Keratinocyte (primary cell): ENCODE data around the gene MIB2.

Experiments used
- EZH2 ChIP-seq: IDR thresholded peaks from one replicate; pipeline ENCODE4 v1.6.1; 2012; ENCODE audit warnings: inconsistent platforms, mild to moderate bottlenecking, low read length, moderate library complexity
- TF ChIP-seq, protein P1 (sequence below), 3 experiments: IDR thresholded peaks in 1 of 3; conservative IDR thresholded peaks in 1 of 3; optimal IDR thresholded peaks in 1 of 3; 2 replicates in 2 of 3; 3 replicates in 1 of 3; pipeline versions ENCODE3 to v1.5.1; 2011; ENCODE audit warnings: low read length in 3 of 3, mild to moderate bottlenecking in 3 of 3, moderate library complexity in 2 of 3, control low read depth in 1 of 3, inconsistent platforms in 1 of 3; ENCODE audit not compliant: insufficient read depth in 2 of 3; ENCODE audit errors: extremely low read depth in 1 of 3

- TF ChIP-seq, protein P1, sequence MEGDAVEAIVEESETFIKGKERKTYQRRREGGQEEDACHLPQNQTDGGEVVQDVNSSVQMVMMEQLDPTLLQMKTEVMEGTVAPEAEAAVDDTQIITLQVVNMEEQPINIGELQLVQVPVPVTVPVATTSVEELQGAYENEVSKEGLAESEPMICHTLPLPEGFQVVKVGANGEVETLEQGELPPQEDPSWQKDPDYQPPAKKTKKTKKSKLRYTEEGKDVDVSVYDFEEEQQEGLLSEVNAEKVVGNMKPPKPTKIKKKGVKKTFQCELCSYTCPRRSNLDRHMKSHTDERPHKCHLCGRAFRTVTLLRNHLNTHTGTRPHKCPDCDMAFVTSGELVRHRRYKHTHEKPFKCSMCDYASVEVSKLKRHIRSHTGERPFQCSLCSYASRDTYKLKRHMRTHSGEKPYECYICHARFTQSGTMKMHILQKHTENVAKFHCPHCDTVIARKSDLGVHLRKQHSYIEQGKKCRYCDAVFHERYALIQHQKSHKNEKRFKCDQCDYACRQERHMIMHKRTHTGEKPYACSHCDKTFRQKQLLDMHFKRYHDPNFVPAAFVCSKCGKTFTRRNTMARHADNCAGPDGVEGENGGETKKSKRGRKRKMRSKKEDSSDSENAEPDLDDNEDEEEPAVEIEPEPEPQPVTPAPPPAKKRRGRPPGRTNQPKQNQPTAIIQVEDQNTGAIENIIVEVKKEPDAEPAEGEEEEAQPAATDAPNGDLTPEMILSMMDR (optimal IDR thresholded peaks at IDR 0.05 in 1 of 3, IDR thresholded peaks at IDR 0.05 in 1 of 3, conservative IDR thresholded peaks at IDR 0.05 in 1 of 3; ENCODE audit: extremely low read depth in 1 of 3, insufficient read depth in 2 of 3, low read length in 3 of 3) = no peak
- TF ChIP-seq EZH2 = no peak
Observed at GRCh38 chr1:1626207-1627141, 11.2 kb downstream of the MIB2 start.
